WTC11 (cell line): ENCODE data around the gene FBXL14. TPM values are rescaled to one million over a fixed set of nuclear protein-coding genes. Genes with fewer than 3 reads are reported as not detected.

Source experiments
- ATAC-seq: fragments of 200-7000 bp; cut with Tn5 transposase; 2 replicates; pipeline ENCODE4 v1.10.0; 2021; ENCODE audit warnings: mild to moderate bottlenecking, moderate library complexity
- CTCF ChIA-PET: fragments of 300-600 bp; sonication (Branson Sonifier 250); formaldehyde crosslinking; loops from one replicate; lab custom pipeline; 2021; ENCODE audit warnings: antibody characterized with exemption; lab: Charles Lee
- POLR2A ChIA-PET: fragments of 350-600 bp; sonication (Branson Sonifier 250); formaldehyde crosslinking; loops from one replicate; lab custom pipeline; 2021; ENCODE audit warnings: antibody characterized with exemption; lab: Charles Lee
- DNase-seq: peaks from one replicate; pipeline ENCODE4 v3.0.0; 2021; ENCODE audit warnings: low spot score
- H3K27ac Mint-ChIP-seq: 2 replicates; pipeline ENCODE4 v1.8.0; 2021; ENCODE audit warnings: mixed read lengths
- H3K27me3 Mint-ChIP-seq: 2 replicates; pipeline ENCODE4 v1.8.0; 2021; ENCODE audit warnings: low read depth, mild to moderate bottlenecking, moderate library complexity, mixed read lengths
- H3K36me3 Mint-ChIP-seq: 2 replicates; pipeline ENCODE4 v1.8.0; 2021; ENCODE audit warnings: mixed read lengths
- H3K4me1 Mint-ChIP-seq: 2 replicates; pipeline ENCODE4 v1.8.0; 2022; ENCODE audit warnings: mixed read lengths
- H3K4me3 Mint-ChIP-seq: 2 replicates; pipeline ENCODE4 v1.8.0; 2021; ENCODE audit warnings: mild to moderate bottlenecking, moderate library complexity, mixed read lengths
- H3K9me3 Mint-ChIP-seq: 2 replicates; pipeline ENCODE4 v1.8.0; 2021; ENCODE audit warnings: mixed read lengths
- CBFB ChIP-seq: sonication (generic); formaldehyde crosslinking; IDR thresholded peaks from 2 replicates; pipeline ENCODE4 v1.8.1; 2022; ENCODE audit warnings: mild to moderate bottlenecking, low read depth, missing genetic modification reagents
- E2F1 ChIP-seq: sonication (generic); formaldehyde crosslinking; IDR thresholded peaks from 2 replicates; pipeline ENCODE4 v1.8.0; 2022; ENCODE audit warnings: mild to moderate bottlenecking, missing genetic modification reagents
- ELF4 ChIP-seq: sonication (generic); formaldehyde crosslinking; IDR thresholded peaks from 2 replicates; pipeline ENCODE4 v1.8.1; 2022; ENCODE audit warnings: low read depth, mild to moderate bottlenecking, moderate library complexity, missing genetic modification reagents
- EMX1 ChIP-seq: fragments of 250-450 bp; sonication (Bioruptor Pico); IDR thresholded peaks from 2 replicates; pipeline ENCODE4 v1.8.0; 2021; ENCODE audit warnings: mild to moderate bottlenecking
- ESRRA ChIP-seq: sonication (generic); formaldehyde crosslinking; IDR thresholded peaks from 2 replicates; pipeline ENCODE4 v1.8.1; 2022; ENCODE audit warnings: mild to moderate bottlenecking, missing genetic modification reagents, borderline replicate concordance
- FOXP4 ChIP-seq: sonication (generic); formaldehyde crosslinking; IDR thresholded peaks from 2 replicates; pipeline ENCODE4 v1.8.0; 2022; ENCODE audit warnings: mild to moderate bottlenecking, missing genetic modification reagents
- GTF2I ChIP-seq: fragments of 250-450 bp; sonication (Bioruptor Pico); conservative IDR thresholded peaks from 2 replicates; pipeline ENCODE4 v1.4.0; 2021; ENCODE audit warnings: mild to moderate bottlenecking
- IRF1 ChIP-seq: sonication (generic); formaldehyde crosslinking; IDR thresholded peaks from 2 replicates; pipeline ENCODE4 v1.8.0; 2023; ENCODE audit warnings: missing genetic modification reagents
- JAZF1 ChIP-seq: fragments of 250-450 bp; sonication (Bioruptor Pico); IDR thresholded peaks from 2 replicates; pipeline ENCODE4 v1.9.0; 2021; ENCODE audit warnings: moderate library complexity, mild to moderate bottlenecking, inconsistent platforms
- JUN ChIP-seq: sonication (generic); formaldehyde crosslinking; IDR thresholded peaks from 2 replicates; pipeline ENCODE4 v1.8.0; 2023; ENCODE audit warnings: mild to moderate bottlenecking, missing genetic modification reagents
- MAX ChIP-seq: sonication (generic); formaldehyde crosslinking; IDR thresholded peaks from 2 replicates; pipeline ENCODE4 v1.8.0; 2022; ENCODE audit warnings: mild to moderate bottlenecking, missing genetic modification reagents
- MYBL2 ChIP-seq: sonication (generic); formaldehyde crosslinking; IDR thresholded peaks from 2 replicates; pipeline ENCODE4 v1.8.1; 2023; ENCODE audit warnings: mild to moderate bottlenecking, moderate library complexity, missing genetic modification reagents
- NR2C2 ChIP-seq: sonication (generic); formaldehyde crosslinking; IDR thresholded peaks from 2 replicates; pipeline ENCODE4 v1.8.0; 2022; ENCODE audit warnings: mild to moderate bottlenecking, missing genetic modification reagents
- RORB ChIP-seq: fragments of 250-450 bp; sonication (Bioruptor Pico); IDR thresholded peaks from 2 replicates; pipeline ENCODE4 v1.9.0; 2021; ENCODE audit warnings: mild to moderate bottlenecking
- TEAD4 ChIP-seq: sonication (generic); formaldehyde crosslinking; IDR thresholded peaks from 2 replicates; pipeline ENCODE4 v1.8.0; 2022; ENCODE audit warnings: mild to moderate bottlenecking, missing genetic modification reagents
- TP53 ChIP-seq: sonication (generic); formaldehyde crosslinking; IDR thresholded peaks from 2 replicates; pipeline ENCODE4 v1.8.1; 2023; ENCODE audit warnings: mild to moderate bottlenecking, missing genetic modification reagents
- ZNF121 ChIP-seq: sonication (generic); formaldehyde crosslinking; IDR thresholded peaks from 2 replicates; pipeline ENCODE4 v1.8.0; 2023; ENCODE audit warnings: missing genetic modification reagents
- ZNF423 ChIP-seq: fragments of 250-450 bp; sonication (Bioruptor Pico); IDR thresholded peaks from 2 replicates; pipeline ENCODE4 v2.1.2; 2022; ENCODE audit warnings: mild to moderate bottlenecking, moderate library complexity
- total RNA-seq: library from RNA; stranded (reverse); gene quantifications from 3 replicates; pipeline ENCODE4 v1.2.3, GENCODE V29; 2021
- TF ChIP-seq, protein P1 (sequence below): fragments of 200-600 bp; IDR thresholded peaks from 2 replicates; pipeline ENCODE4 v1.8.0; 2022; ENCODE audit warnings: antibody characterized with exemption
- TF ChIP-seq, protein P2 (sequence below): sonication (generic); formaldehyde crosslinking; IDR thresholded peaks from 2 replicates; pipeline ENCODE4 v1.8.0; 2022; ENCODE audit warnings: missing genetic modification reagents
- TF ChIP-seq, protein P3 (sequence below): sonication (generic); formaldehyde crosslinking; conservative IDR thresholded peaks from 2 replicates; pipeline ENCODE4 v1.8.1; 2023; ENCODE audit warnings: mild to moderate bottlenecking, low read depth, missing genetic modification reagents, moderate library complexity
- TF ChIP-seq, protein P4 (sequence below): fragments of 250-450 bp; sonication (Bioruptor Pico); IDR thresholded peaks from 2 replicates; pipeline ENCODE4 v1.9.0; 2021; ENCODE audit warnings: mild to moderate bottlenecking

The FBXL14 gene
- total RNA-seq, 1 experiment from 2014 or later: 12.0 TPM

- no peak for TF ChIP-seq E2F1
- no peak for TF ChIP-seq ELF4 (CRISPR knock-in tag)
- TF ChIP-seq, protein P1, sequence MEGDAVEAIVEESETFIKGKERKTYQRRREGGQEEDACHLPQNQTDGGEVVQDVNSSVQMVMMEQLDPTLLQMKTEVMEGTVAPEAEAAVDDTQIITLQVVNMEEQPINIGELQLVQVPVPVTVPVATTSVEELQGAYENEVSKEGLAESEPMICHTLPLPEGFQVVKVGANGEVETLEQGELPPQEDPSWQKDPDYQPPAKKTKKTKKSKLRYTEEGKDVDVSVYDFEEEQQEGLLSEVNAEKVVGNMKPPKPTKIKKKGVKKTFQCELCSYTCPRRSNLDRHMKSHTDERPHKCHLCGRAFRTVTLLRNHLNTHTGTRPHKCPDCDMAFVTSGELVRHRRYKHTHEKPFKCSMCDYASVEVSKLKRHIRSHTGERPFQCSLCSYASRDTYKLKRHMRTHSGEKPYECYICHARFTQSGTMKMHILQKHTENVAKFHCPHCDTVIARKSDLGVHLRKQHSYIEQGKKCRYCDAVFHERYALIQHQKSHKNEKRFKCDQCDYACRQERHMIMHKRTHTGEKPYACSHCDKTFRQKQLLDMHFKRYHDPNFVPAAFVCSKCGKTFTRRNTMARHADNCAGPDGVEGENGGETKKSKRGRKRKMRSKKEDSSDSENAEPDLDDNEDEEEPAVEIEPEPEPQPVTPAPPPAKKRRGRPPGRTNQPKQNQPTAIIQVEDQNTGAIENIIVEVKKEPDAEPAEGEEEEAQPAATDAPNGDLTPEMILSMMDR: no peak
- no peak for TF ChIP-seq IRF1
- TF ChIP-seq, protein P2, sequence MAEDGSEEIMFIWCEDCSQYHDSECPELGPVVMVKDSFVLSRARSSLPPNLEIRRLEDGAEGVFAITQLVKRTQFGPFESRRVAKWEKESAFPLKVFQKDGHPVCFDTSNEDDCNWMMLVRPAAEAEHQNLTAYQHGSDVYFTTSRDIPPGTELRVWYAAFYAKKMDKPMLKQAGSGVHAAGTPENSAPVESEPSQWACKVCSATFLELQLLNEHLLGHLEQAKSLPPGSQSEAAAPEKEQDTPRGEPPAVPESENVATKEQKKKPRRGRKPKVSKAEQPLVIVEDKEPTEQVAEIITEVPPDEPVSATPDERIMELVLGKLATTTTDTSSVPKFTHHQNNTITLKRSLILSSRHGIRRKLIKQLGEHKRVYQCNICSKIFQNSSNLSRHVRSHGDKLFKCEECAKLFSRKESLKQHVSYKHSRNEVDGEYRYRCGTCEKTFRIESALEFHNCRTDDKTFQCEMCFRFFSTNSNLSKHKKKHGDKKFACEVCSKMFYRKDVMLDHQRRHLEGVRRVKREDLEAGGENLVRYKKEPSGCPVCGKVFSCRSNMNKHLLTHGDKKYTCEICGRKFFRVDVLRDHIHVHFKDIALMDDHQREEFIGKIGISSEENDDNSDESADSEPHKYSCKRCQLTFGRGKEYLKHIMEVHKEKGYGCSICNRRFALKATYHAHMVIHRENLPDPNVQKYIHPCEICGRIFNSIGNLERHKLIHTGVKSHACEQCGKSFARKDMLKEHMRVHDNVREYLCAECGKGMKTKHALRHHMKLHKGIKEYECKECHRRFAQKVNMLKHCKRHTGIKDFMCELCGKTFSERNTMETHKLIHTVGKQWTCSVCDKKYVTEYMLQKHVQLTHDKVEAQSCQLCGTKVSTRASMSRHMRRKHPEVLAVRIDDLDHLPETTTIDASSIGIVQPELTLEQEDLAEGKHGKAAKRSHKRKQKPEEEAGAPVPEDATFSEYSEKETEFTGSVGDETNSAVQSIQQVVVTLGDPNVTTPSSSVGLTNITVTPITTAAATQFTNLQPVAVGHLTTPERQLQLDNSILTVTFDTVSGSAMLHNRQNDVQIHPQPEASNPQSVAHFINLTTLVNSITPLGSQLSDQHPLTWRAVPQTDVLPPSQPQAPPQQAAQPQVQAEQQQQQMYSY: no peak
- TF ChIP-seq, protein P3, sequence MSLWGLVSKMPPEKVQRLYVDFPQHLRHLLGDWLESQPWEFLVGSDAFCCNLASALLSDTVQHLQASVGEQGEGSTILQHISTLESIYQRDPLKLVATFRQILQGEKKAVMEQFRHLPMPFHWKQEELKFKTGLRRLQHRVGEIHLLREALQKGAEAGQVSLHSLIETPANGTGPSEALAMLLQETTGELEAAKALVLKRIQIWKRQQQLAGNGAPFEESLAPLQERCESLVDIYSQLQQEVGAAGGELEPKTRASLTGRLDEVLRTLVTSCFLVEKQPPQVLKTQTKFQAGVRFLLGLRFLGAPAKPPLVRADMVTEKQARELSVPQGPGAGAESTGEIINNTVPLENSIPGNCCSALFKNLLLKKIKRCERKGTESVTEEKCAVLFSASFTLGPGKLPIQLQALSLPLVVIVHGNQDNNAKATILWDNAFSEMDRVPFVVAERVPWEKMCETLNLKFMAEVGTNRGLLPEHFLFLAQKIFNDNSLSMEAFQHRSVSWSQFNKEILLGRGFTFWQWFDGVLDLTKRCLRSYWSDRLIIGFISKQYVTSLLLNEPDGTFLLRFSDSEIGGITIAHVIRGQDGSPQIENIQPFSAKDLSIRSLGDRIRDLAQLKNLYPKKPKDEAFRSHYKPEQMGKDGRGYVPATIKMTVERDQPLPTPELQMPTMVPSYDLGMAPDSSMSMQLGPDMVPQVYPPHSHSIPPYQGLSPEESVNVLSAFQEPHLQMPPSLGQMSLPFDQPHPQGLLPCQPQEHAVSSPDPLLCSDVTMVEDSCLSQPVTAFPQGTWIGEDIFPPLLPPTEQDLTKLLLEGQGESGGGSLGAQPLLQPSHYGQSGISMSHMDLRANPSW (CRISPR knock-in tag): no peak
- TF ChIP-seq, all 79 proteins: peak for 0
These were observed 49.2 kb downstream of the FBXL14 start (continued) for GRCh38 chr12:1544996-1545700.

GRCh38 chr12:1542599-1542998 is 51.8 kb downstream of the FBXL14 start:
- CTCF ChIA-PET: no interaction called here
- Mint-ChIP-seq H3K9me3 (peaks cover 13% of the 10 kb centered on the region), H3K27me3 (peaks cover 12% of the 10 kb centered on the region), H3K36me3 (peaks cover 7% of the 10 kb centered on the region; the same call in 1 of the 2 replicates), H3K4me1 (peaks cover 11% of the 10 kb centered on the region), H3K27ac (no peak overlapping the region), H3K4me3 (no peak overlapping the region)
- ATAC-seq: no peak
- POLR2A ChIA-PET: no interaction called here
- no peak for DNase-seq
- TF ChIP-seq ESRRA (CRISPR knock-in tag) (no peak), JUN (no peak), RORB (CRISPR knock-in tag) (no peak), ZNF121 (CRISPR knock-in tag) (no peak), MYBL2 (CRISPR knock-in tag) (no peak), ELF4 (CRISPR knock-in tag) (no peak), JAZF1 (CRISPR knock-in tag) (no peak), CBFB (CRISPR knock-in tag) (no peak), GTF2I (CRISPR knock-in tag) (no peak), NR2C2 (CRISPR knock-in tag) (no peak), FOXP4 (CRISPR knock-in tag) (no peak), TP53 (CRISPR knock-in tag) (no peak), TEAD4 (CRISPR knock-in tag) (no peak), MAX (CRISPR knock-in tag) (no peak), ZNF423 (CRISPR knock-in tag) (no peak), EMX1 (CRISPR knock-in tag) (no peak)
- TF ChIP-seq, protein P4, sequence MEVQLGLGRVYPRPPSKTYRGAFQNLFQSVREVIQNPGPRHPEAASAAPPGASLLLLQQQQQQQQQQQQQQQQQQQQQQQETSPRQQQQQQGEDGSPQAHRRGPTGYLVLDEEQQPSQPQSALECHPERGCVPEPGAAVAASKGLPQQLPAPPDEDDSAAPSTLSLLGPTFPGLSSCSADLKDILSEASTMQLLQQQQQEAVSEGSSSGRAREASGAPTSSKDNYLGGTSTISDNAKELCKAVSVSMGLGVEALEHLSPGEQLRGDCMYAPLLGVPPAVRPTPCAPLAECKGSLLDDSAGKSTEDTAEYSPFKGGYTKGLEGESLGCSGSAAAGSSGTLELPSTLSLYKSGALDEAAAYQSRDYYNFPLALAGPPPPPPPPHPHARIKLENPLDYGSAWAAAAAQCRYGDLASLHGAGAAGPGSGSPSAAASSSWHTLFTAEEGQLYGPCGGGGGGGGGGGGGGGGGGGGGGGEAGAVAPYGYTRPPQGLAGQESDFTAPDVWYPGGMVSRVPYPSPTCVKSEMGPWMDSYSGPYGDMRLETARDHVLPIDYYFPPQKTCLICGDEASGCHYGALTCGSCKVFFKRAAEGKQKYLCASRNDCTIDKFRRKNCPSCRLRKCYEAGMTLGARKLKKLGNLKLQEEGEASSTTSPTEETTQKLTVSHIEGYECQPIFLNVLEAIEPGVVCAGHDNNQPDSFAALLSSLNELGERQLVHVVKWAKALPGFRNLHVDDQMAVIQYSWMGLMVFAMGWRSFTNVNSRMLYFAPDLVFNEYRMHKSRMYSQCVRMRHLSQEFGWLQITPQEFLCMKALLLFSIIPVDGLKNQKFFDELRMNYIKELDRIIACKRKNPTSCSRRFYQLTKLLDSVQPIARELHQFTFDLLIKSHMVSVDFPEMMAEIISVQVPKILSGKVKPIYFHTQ (CRISPR knock-in tag): no peak
